ENCODE data around the gene GLYR1.
"Not testable (repeated sequence)": the region's sequence is repeated elsewhere in the genome, so short reads cannot be mapped to it uniquely, and the experiment has no call there.

DNA sequence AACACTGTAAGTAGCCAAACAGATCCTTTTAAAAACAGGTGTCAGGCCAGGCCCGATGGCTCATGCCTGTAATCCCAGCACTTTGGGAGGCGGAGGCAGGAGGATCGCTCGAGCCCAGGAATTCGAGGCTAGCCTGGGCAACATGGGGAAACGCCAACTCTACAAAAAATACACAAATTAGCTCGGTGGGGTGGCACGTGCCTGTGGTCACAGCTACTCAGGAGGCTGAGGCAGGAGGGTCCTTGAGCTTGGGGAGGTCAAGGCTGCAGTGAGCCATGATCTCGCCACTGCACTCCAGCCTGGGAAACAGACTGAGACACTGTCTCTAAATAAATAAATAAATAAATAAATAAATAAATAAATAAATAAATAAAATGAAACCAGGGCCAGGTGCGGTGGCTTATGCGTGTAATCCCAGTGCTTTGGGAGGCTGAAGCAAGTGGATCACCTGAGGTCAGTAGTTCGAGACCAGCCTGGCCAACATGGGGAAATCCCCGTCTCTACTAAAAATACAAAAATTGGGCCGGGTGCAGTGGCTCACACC is 62.6 kb downstream of the GLYR1 start:
- TF ChIP-seq, protein P1, sequence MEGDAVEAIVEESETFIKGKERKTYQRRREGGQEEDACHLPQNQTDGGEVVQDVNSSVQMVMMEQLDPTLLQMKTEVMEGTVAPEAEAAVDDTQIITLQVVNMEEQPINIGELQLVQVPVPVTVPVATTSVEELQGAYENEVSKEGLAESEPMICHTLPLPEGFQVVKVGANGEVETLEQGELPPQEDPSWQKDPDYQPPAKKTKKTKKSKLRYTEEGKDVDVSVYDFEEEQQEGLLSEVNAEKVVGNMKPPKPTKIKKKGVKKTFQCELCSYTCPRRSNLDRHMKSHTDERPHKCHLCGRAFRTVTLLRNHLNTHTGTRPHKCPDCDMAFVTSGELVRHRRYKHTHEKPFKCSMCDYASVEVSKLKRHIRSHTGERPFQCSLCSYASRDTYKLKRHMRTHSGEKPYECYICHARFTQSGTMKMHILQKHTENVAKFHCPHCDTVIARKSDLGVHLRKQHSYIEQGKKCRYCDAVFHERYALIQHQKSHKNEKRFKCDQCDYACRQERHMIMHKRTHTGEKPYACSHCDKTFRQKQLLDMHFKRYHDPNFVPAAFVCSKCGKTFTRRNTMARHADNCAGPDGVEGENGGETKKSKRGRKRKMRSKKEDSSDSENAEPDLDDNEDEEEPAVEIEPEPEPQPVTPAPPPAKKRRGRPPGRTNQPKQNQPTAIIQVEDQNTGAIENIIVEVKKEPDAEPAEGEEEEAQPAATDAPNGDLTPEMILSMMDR (conservative IDR thresholded peaks at IDR 0.05; ENCODE audit: low read depth in 2 of 2): not testable (repeated sequence)
- not testable (repeated sequence) for TF ChIP-seq EZH2phosphoT487 (IDR thresholded peaks at IDR 0.05; ENCODE audit: unreplicated experiment); EZH2 (IDR thresholded peaks at IDR 0.05; ENCODE audit: low read depth, unreplicated experiment)

Measured in GM23338 (cell line).